ENCODE measurements around the gene SIPA1L2.

SIPA1L2 gene

DNA sequence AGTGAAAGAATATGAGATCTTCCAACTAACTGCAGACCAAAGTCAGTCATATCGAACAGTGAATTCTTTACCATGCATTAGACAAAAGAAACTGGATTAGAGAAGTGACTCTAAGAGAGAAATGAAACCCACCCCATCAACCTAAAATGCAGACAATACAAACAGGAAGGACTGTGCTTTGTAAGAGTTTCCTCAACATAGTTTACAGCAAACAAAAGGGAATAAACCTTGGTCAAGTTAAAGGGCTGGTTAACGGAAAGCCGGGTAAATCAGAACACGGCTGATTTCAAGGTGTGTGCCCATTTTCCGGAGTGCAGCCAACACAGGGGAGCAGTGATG is 39.2 kb downstream of the SIPA1L2 start:
- no peak for DNase-seq

DNA sequence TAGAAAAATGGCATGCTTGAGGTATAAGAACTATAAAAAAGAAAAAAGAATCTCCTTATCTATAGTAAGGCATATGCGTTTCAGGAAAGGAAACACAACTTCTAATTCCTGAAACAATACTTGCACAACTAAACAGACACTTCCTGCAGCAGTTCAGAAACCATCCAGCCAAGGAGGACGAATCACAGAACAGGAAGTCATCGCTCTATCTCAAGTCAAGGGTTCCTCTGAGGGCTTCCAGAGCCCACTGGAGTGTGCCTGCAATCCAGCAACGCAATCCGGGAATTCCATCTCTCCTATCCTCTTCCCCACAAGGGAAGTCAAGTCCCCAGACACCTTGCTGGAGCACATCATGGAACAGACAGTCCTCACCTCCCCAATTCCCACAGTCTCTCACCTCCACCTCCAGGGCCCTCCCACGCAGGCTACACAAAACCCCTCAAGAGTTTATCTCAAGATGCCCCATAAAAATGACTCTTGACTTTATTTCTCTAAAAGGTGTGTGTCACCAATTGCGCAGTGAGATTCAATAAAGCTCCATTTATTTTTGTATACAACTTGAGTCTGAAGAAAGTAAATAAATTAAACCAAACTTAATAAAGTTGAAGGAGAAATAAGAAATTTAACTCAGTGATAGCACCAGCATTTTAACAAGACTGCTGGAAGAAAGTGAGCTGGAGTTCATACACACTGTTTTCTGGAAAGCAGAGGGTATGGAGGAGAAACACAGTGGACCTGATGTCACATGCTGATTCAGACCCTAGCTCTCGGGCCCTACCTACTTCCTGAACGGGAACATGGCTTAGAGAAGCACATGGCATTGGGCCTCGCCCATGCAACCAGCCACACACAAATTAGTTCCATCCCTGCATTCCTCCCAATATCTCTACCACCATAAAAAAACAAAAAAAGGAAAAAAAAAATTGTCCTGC is 39.9 kb downstream of the SIPA1L2 start:
- peak in 2 of 56 donors; percentile 3 to 5 for DNase-seq

- no peak for DNase-seq
Measured at GRCh38 chr1:232589111-232589811, 40.7 kb downstream of the SIPA1L2 start.

GRCh38 chr1:232587141-232588008 is 42.6 kb downstream of the SIPA1L2 start:
- DNase-seq, result no peak

- no peak for DNase-seq
Measured at GRCh38 chr1:232586679-232587078, 43.3 kb downstream of the SIPA1L2 start.

- no peak for DNase-seq
Measured at GRCh38 chr1:232585486-232585885, 44.4 kb downstream of the SIPA1L2 start.

GRCh38 chr1:232581932-232582331 is 48.0 kb downstream of the SIPA1L2 start:
- DNase-seq, result no peak
